ENCODE data around the gene CDK1.
"Not testable (repeated sequence)": the region's sequence is repeated elsewhere in the genome, so short reads cannot be mapped to it uniquely, and the experiment has no call there.

The CDK1 gene

DNA sequence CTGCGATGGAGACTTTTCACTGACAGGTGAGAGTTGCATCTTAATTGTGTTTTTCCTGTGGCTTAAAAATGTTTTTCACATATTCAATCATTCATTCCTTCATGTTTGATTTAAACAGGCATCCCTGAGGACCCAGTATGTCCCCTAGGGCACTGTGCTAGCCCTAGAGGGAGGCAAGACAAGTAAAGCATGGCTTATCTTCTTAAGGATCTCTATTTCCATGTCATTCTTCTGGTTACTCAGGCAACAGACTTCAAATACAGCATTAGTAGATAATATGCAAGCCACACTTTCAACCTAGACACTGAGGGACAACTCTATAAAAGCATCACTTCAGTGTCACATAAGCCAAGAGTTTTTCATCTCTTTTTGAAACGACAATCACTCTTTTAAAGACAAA lies 29.2 kb downstream of the CDK1 start:
- no peak overlapping the region for H3K4me3 ChIP-seq
- no peak overlapping the region for H3K27ac ChIP-seq

- H3K4me3 ChIP-seq: no peak overlapping the region
- no peak overlapping the region for H3K27ac ChIP-seq
Observed at GRCh38 chr10:60808036-60808435, 29.8 kb downstream of the CDK1 start.

- H3K4me3 ChIP-seq: no peak overlapping the region
- H3K27ac ChIP-seq: no peak overlapping the region
Observed at GRCh38 chr10:60809157-60809556, 30.9 kb downstream of the CDK1 start.

- peak overlapping the region in 10 of 21 experiments; percentile 1 to 63 (median 36) for H3K27ac ChIP-seq
- H3K4me3 ChIP-seq: no peak overlapping the region
Observed at GRCh38 chr10:60810437-60811182, 32.3 kb downstream of the CDK1 start.

DNA sequence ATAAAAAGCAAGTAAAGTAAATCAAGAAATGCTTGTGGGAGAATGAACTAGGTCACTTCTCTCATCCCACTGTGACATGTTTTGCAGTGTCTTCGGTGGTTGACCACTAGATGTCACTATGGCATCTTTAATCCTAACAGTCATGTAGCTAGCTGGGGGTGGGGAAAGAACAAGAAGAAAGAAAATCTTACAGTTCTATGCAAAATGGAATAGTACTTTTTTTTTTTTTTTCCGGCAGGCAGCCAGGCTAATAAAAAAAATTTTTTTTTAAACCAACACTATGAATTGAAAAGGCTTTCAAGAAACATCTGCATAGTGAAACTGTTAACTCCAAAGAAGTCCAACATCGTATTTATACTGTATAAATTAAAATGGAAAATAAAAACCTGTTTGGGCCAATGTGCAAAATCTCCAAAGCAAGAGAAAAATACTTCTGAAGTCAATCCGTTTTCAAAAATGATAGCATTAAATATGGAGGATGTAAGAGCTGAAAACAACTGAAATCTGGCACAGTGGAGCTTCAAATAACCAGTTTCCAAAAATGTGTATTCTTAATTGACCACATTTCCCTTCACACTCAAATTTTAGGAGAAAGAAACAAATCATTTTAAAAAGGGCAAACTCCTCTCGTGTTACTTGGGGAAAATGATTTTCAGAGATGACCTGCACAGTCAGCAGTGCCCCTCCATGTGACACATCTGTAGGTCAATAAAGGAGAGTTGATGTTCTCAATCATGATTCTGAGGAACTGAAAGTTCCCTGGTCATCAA lies 38.5 kb downstream of the CDK1 start:
- Histone ChIP-seq H3K27ac (peak overlapping the region in 10 of 21 experiments; percentile 2 to 76 (median 46)), H3K4me3 (peak overlapping the region in 1 of 7 experiments; percentile 19)

GRCh38 chr10:60817398-60817805 lies 39.1 kb downstream of the CDK1 start:
- peak overlapping the region in 6 of 21 experiments; percentile 2 to 76 (median 62) for H3K27ac ChIP-seq
- H3K4me3 ChIP-seq: no peak overlapping the region

GRCh38 chr10:60818134-60818770 lies 40.0 kb downstream of the CDK1 start:
- peak overlapping the region in 7 of 21 experiments; percentile 2 to 76 (median 51) for H3K27ac ChIP-seq
- H3K4me3 ChIP-seq: no peak overlapping the region

DNA sequence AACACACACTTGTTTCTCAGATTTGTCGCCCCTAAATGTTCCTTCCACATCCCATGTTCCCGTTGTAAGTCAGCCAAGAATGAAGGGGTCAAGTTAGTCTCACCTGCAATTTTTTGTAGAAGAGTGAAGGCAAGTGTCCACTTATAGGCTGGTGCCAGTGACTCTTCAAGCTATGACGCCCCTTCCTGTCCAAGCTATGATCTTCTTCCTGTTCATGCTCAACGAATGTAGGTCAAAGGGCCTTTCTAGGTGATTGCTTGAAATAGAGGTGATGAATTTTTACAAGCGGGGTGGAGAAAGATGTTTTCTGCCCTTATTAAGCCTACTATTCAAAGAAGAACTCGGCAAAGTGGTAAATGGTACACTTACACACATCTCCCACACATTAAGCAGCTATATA lies 41.0 kb downstream of the CDK1 start:
- Histone ChIP-seq H3K27ac (peak overlapping the region in 4 of 21 experiments; percentile 51 to 76 (median 62)), H3K4me3 (no peak overlapping the region)

- Histone ChIP-seq H3K4me3 (no peak overlapping the region), H3K27ac (peak overlapping the region in 1 of 21 experiments; percentile 76)
Observed at GRCh38 chr10:60820093-60820754, 41.9 kb downstream of the CDK1 start.

- Histone ChIP-seq H3K4me3 (no peak overlapping the region), H3K27ac (no peak overlapping the region)
Observed at GRCh38 chr10:60821656-60822055, 43.4 kb downstream of the CDK1 start.

DNA sequence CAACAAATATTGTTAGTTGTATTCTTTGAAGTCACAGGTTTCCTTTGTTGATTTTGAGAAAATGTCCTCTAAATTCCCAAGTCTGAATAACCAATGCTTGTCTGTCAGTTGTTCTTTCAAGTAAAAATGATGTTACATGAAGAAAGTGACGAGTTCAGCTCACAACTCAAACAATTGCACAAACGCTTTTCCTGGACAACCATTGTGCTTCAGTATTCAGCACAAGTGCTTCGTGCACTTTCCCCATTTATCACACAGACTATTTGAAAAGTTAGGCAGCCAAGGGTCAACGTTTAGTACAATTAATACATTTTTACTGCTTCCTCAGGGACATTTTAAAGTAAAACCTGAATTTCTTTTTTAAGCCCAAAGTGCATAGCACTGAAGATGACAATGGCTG lies 44.5 kb downstream of the CDK1 start:
- no peak overlapping the region for H3K4me3 ChIP-seq
- H3K27ac ChIP-seq: no peak overlapping the region

DNA sequence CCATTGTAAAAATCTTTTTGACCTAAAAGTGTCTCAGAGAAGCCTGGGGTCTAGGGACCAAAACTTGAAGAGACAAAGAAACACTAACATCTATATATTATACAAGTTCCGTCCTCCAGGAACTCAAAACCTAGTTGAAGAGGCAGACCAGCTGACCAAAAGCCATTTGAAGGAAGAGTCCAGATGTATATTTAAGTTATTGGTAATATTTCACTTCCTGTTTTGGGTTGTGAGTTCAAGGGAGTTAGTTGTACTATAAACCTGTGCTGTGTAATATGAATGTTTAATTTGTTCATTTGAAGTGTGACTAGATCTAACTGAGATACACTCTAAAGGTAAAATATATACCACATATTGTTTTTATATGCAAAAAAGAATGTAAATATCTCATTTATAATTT lies 45.0 kb downstream of the CDK1 start:
- H3K4me3 ChIP-seq: no peak overlapping the region
- H3K27ac ChIP-seq: no peak overlapping the region

DNA sequence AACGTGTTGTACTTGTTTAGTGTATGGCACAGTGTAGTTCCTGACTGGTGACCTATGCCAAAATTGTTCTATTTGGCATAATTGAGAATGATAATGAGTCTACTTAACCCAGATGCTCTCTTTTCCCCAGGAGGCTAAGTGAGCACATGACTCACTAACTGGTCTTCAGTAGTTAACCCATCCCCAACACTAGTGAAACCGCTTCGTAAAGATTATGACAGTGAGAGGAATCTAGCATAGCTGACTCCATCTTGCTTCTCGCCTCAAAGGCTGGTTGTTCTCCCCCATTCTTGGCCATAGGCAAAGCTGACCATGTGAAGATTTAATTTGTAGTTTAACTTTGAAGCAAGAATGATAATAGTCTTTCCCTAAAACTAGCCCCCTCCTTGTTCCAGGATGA lies 47.2 kb downstream of the CDK1 start:
- Histone ChIP-seq H3K27ac (no peak overlapping the region), H3K4me3 (no peak overlapping the region)

DNA sequence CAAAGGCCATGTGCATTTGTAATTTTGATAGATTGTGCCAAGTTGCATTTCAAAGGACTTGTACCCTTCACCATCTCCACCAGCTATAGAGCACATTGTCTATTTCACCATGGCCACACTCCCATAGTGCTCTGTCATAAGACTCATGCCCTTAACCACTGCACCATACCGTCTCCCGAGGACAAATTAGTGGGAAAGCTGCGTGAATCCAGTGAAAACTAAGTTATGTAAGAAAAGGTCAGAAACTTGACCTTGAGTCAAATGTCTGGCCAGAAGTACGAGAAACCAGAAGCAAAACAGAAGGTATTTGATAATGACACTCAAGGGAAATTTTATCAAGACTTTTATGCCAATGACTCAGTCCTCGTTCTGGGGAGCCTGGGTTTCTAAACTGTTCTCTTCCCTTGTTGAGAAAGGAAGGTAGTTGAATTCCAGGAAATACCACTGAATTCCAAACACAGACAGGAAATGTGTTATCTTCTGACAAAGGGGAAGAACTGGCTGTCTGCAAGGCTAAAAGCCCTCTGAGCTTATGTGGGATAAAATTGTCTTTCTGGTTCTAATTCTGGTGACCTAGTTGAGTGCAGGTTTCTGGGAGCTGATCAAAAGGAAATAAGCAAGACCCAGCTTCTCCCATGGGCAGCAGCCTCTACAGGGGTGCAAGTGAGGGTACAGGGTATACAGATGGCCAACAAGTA lies 49.7 kb downstream of the CDK1 start:
- Histone ChIP-seq H3K27ac (peak overlapping the region in 5 of 21 experiments; percentile 0 to 33 (median 31)), H3K4me3 (no peak overlapping the region)

GRCh38 chr10:60828489-60828852 lies 50.2 kb downstream of the CDK1 start:
- Histone ChIP-seq H3K4me3 (no peak overlapping the region), H3K27ac (peak overlapping the region in 5 of 21 experiments; percentile 0 to 33 (median 31))

DNA sequence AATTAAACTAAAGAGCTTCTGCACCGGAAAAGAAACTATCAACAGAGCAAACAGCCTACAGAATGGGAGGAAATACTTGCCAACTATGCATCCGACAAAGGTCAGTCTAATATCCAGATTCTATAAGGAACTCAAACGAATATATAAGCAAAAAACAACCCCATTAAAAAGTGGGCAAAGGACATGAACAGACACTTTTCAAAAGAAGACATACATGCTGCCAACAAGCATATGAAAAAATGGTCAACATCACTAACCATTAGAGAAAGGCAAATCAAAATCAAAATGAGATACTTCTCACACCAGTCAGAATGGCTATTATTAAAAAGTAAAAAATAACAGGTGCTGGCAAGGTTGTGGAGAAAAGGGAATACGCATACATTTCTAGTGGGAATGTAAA lies 53.9 kb downstream of the CDK1 start:
- H3K27ac ChIP-seq, H3K4me3 ChIP-seq: not testable (repeated sequence)

DNA sequence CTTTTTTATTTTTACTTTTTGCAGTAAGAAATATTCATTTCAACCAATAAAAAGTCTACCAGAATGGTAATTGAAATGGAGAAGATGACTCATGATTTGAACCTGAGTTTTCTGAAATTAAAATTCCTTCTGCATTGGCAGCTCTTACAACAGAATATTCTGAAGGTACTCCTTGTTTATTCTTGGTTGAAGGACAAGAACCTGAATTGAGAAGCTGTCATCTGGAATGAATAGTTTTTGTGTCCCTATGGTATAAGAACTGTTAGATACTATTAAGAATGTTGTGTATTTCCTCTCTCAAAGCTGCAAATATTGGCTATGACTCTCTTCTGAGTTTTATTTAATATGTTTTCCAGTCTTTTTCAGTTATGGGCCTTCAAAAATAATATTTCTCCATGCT lies 56.1 kb downstream of the CDK1 start:
- no peak overlapping the region for H3K27ac ChIP-seq

GRCh38 chr10:60835049-60835448 lies 56.8 kb downstream of the CDK1 start:
- Histone ChIP-seq H3K4me3 (no peak overlapping the region), H3K27ac (no peak overlapping the region)

More for the DNA sequence above, 56.1 kb downstream of the CDK1 start:
- no peak overlapping the region for H3K4me3 ChIP-seq

GRCh38 chr10:60841227-60841626 lies 62.9 kb downstream of the CDK1 start:
- H3K4me3 ChIP-seq, H3K27ac ChIP-seq: not testable (repeated sequence)

All from skin epidermis (tissue), 12 donors.